ENCODE data around the gene C11orf86. TPM values are rescaled to one million over a fixed set of nuclear protein-coding genes. Genes with fewer than 3 reads are reported as not detected.

Gene C11orf86
- total RNA-seq, 1 experiment from 2014 or later = 0.28 TPM

- CTCF ChIA-PET = interaction anchor here (0.6 to 1.6 kb wide), 4 partner anchors 10 to 110 kb away, joined by 3 to 6 read pairs (median 4); no protein-coding TSS in a partner anchor
- in situ Hi-C loops (cut with HindIII; ENCODE audit: low pct_unique_long_range_greater_than_20kb, low sequenced_read_pairs) = no loop called here
These were observed 412 bp downstream of the C11orf86 start for GRCh38 chr11:66975405-66976027.

GRCh38 chr11:66976028-66976467 is 944 bp downstream of the C11orf86 start:
- ChIA-PET POLR2A (no interaction called here), CTCF (interaction anchor here (0.5 to 1.6 kb wide), 7 partner anchors 11 to 340 kb away, joined by 3 to 7 read pairs (median 4); no protein-coding TSS in a partner anchor)
- H3K9me3 ChIP-seq (ENCODE audit: control insufficient read depth, insufficient read depth, low read depth, low read length) = no peaks in the 10 kb centered on the region; the same call in 1 of the 2 replicates
- intact Hi-C loops (cut with micrococcal nuclease; ENCODE audit: unreplicated experiment) (no loop called here), in situ Hi-C loops (cut with HindIII; ENCODE audit: low pct_unique_long_range_greater_than_20kb, low sequenced_read_pairs) (no loop called here)
- DNase-seq (ENCODE audit: low read depth, low spot score) (no peak), ATAC-seq (peak; percentile 13; the same call in 1 of the 2 replicates)
- BruUV-seq (replicated peaks) = no TSS peak
- peaks cover 12% of the 10 kb centered on the region for H3K4me1 ChIP-seq (ENCODE audit: control insufficient read depth, insufficient read depth, low read length)
- TF ChIP-seq CTCF (IDR thresholded peaks at IDR 0.05) = no peak; the same call in 1 of the 2 replicates
- no peak for TF ChIP-seq TCF7L2 (IDR thresholded peaks at IDR 0.05; ENCODE audit: low read depth, low read length)
- TF ChIP-seq SIN3A (IDR thresholded peaks at IDR 0.05; ENCODE audit: borderline replicate concordance, insufficient read depth, low read depth, low read length) = no peak
- H3K36me3 ChIP-seq (ENCODE audit: control insufficient read depth, insufficient read depth, low read length) = no peaks in the 10 kb centered on the region
- no peak overlapping the region for H3K4me3 ChIP-seq (ENCODE audit: low read depth in 2 of 2, low read length in 2 of 2)
- H3K27me3 ChIP-seq (ENCODE audit: control insufficient read depth, insufficient read depth, low read length) = no peaks in the 10 kb centered on the region
- H3K27ac ChIP-seq (ENCODE audit: low read length) = no peak overlapping the region

More at GRCh38 chr11:66975405-66976027, 412 bp downstream of the C11orf86 start:
- ATAC-seq = peak; percentile 54
- DNase-seq (ENCODE audit: low read depth, low spot score) = no peak
- Histone ChIP-seq H3K27ac (ENCODE audit: low read length) (no peak overlapping the region), H3K4me3 (ENCODE audit: low read depth in 2 of 2, low read length in 2 of 2) (no peak overlapping the region), H3K27me3 (ENCODE audit: control insufficient read depth, insufficient read depth, low read length) (no peaks in the 10 kb centered on the region), H3K9me3 (ENCODE audit: control insufficient read depth, insufficient read depth, low read depth, low read length) (no peaks in the 10 kb centered on the region; the same call in 1 of the 2 replicates), H3K36me3 (ENCODE audit: control insufficient read depth, insufficient read depth, low read length) (no peaks in the 10 kb centered on the region), H3K4me1 (ENCODE audit: control insufficient read depth, insufficient read depth, low read length) (peaks cover 16% of the 10 kb centered on the region)
- TF ChIP-seq POLR2AphosphoS5 (IDR thresholded peaks at IDR 0.05; ENCODE audit: low read depth, low read length) (no peak), TCF7L2 (IDR thresholded peaks at IDR 0.05; ENCODE audit: low read depth, low read length) (no peak), CTCF (IDR thresholded peaks at IDR 0.05) (no peak), SIN3A (IDR thresholded peaks at IDR 0.05; ENCODE audit: borderline replicate concordance, insufficient read depth, low read depth, low read length) (no peak), REST (IDR thresholded peaks at IDR 0.05; ENCODE audit: insufficient read depth in 1 of 2, low read depth in 2 of 2, low read length in 1 of 2) (no peak)
- no TSS peak for BruUV-seq (replicated peaks)
- POLR2A ChIA-PET = no interaction called here
- intact Hi-C loops (cut with micrococcal nuclease; ENCODE audit: unreplicated experiment) = no loop called here
